ENCODE results near the gene TIE1. TPM values are rescaled to one million over a fixed set of nuclear protein-coding genes. Genes with fewer than 3 reads are reported as not detected.

TIE1 gene
- polyA plus RNA-seq, 4 donors: 0.45 to 27.3 (median 6.2) TPM

GRCh38 chr1:43271186-43272118, 29.3 kb upstream of the TIE1 start:
- H3K36me3 ChIP-seq (ENCODE audit: control insufficient read depth in 3 of 3, insufficient read depth in 2 of 3, low read depth in 1 of 3, low read length in 3 of 3): peaks cover 0 to 17% (median 0%) of the 10 kb centered on the region in 3 donors
- H3K27me3 ChIP-seq (ENCODE audit: control insufficient read depth in 3 of 3, insufficient read depth in 3 of 3, low read length in 3 of 3): no peaks in the 10 kb centered on the region
- FAIRE-seq (no peak), DNase-seq (no peak)
- H3K9me3 ChIP-seq (ENCODE audit: control insufficient read depth in 2 of 2, insufficient read depth in 1 of 2, low read depth in 1 of 2, low read length in 1 of 2): no peaks in the 10 kb centered on the region
- 46 to 69% (median 54%) methylated on average over 12 of the region's 12 CpGs for WGBS, 3 donors
- H3K4me3 ChIP-seq (ENCODE audit: low read depth in 1 of 3, low read length in 3 of 3): peak overlapping the region in 2 of 3 donors; percentile 47 to 55
- H3K4me1 ChIP-seq (ENCODE audit: control insufficient read depth in 3 of 3, insufficient read depth in 2 of 3, low read depth in 1 of 3, low read length in 2 of 3): peaks cover 4 to 44% (median 4%) of the 10 kb centered on the region in 3 donors
- H3K27ac ChIP-seq (ENCODE audit: low read depth in 1 of 3, low read length in 2 of 3): peak overlapping the region; percentile 43 to 84 (median 72)

- WGBS, 3 donors: 80 to 83% (median 81%) methylated on average over 9 of the region's 9 CpGs
- H3K4me1 ChIP-seq (ENCODE audit: control insufficient read depth in 3 of 3, insufficient read depth in 2 of 3, low read depth in 1 of 3, low read length in 2 of 3): peaks cover 4 to 51% (median 11%) of the 10 kb centered on the region in 3 donors
- no peak overlapping the region for H3K4me3 ChIP-seq (ENCODE audit: low read depth in 1 of 3, low read length in 3 of 3)
- no peak overlapping the region for H3K27ac ChIP-seq (ENCODE audit: low read depth in 1 of 3, low read length in 2 of 3)
- H3K9me3 ChIP-seq (ENCODE audit: control insufficient read depth in 2 of 2, insufficient read depth in 1 of 2, low read depth in 1 of 2, low read length in 1 of 2): no peaks in the 10 kb centered on the region
- H3K36me3 ChIP-seq (ENCODE audit: control insufficient read depth in 3 of 3, insufficient read depth in 2 of 3, low read depth in 1 of 3, low read length in 3 of 3): peaks cover 0 to 17% (median 0%) of the 10 kb centered on the region in 3 donors
- DNase-seq (no peak), FAIRE-seq (no peak)
- H3K27me3 ChIP-seq (ENCODE audit: control insufficient read depth in 3 of 3, insufficient read depth in 3 of 3, low read length in 3 of 3): no peaks in the 10 kb centered on the region
Measured at GRCh38 chr1:43272161-43272560, 28.6 kb upstream of the TIE1 start.

GRCh38 chr1:43272576-43273571, 27.9 kb upstream of the TIE1 start:
- Histone ChIP-seq H3K4me1 (ENCODE audit: control insufficient read depth in 3 of 3, insufficient read depth in 2 of 3, low read depth in 1 of 3, low read length in 2 of 3) (peaks cover 3 to 53% (median 12%) of the 10 kb centered on the region in 3 donors), H3K36me3 (ENCODE audit: control insufficient read depth in 3 of 3, insufficient read depth in 2 of 3, low read depth in 1 of 3, low read length in 3 of 3) (peaks cover 0 to 17% (median 0%) of the 10 kb centered on the region in 3 donors), H3K27me3 (ENCODE audit: control insufficient read depth in 3 of 3, insufficient read depth in 3 of 3, low read length in 3 of 3) (no peaks in the 10 kb centered on the region), H3K27ac (ENCODE audit: low read depth in 1 of 3, low read length in 2 of 3) (no peak overlapping the region), H3K4me3 (ENCODE audit: low read depth in 1 of 3, low read length in 3 of 3) (no peak overlapping the region), H3K9me3 (ENCODE audit: control insufficient read depth in 2 of 2, insufficient read depth in 1 of 2, low read depth in 1 of 2, low read length in 1 of 2) (no peaks in the 10 kb centered on the region)
- FAIRE-seq (no peak), DNase-seq (no peak)
- WGBS, 3 donors: 94 to 98% (median 96%) methylated on average over 35 to 46 of the region's 46 CpGs

GRCh38 chr1:43273708-43274107, 27.1 kb upstream of the TIE1 start:
- WGBS, 3 donors: 86 to 95% (median 93%) methylated on average over 7 of the region's 7 CpGs
- H3K4me3 ChIP-seq (ENCODE audit: low read depth in 1 of 3, low read length in 3 of 3): no peak overlapping the region
- H3K9me3 ChIP-seq (ENCODE audit: control insufficient read depth in 2 of 2, insufficient read depth in 1 of 2, low read depth in 1 of 2, low read length in 1 of 2): no peaks in the 10 kb centered on the region
- H3K36me3 ChIP-seq (ENCODE audit: control insufficient read depth in 3 of 3, insufficient read depth in 2 of 3, low read depth in 1 of 3, low read length in 3 of 3): peaks cover 0 to 22% (median 0%) of the 10 kb centered on the region in 3 donors
- H3K4me1 ChIP-seq (ENCODE audit: control insufficient read depth in 3 of 3, insufficient read depth in 2 of 3, low read depth in 1 of 3, low read length in 2 of 3): peaks cover 2 to 52% (median 9%) of the 10 kb centered on the region in 3 donors
- DNase-seq (no peak), FAIRE-seq (no peak)
- H3K27me3 ChIP-seq (ENCODE audit: control insufficient read depth in 3 of 3, insufficient read depth in 3 of 3, low read length in 3 of 3): no peaks in the 10 kb centered on the region
- peak overlapping the region in 2 of 3 donors; percentile 25 to 42 for H3K27ac ChIP-seq (ENCODE audit: low read depth in 1 of 3, low read length in 2 of 3)

GRCh38 chr1:43274125-43274803, 26.5 kb upstream of the TIE1 start:
- H3K27ac ChIP-seq (ENCODE audit: low read depth in 1 of 3, low read length in 2 of 3): peak overlapping the region; percentile 25 to 55 (median 42)

GRCh38 chr1:43274804-43275180, 26.0 kb upstream of the TIE1 start:
- Histone ChIP-seq H3K9me3 (ENCODE audit: control insufficient read depth in 2 of 2, insufficient read depth in 1 of 2, low read depth in 1 of 2, low read length in 1 of 2) (no peaks in the 10 kb centered on the region), H3K4me1 (ENCODE audit: control insufficient read depth in 3 of 3, insufficient read depth in 2 of 3, low read depth in 1 of 3, low read length in 2 of 3) (peaks cover 0 to 48% (median 12%) of the 10 kb centered on the region in 3 donors), H3K27ac (ENCODE audit: low read depth in 1 of 3, low read length in 2 of 3) (peak overlapping the region; percentile 9 to 42 (median 14)), H3K27me3 (ENCODE audit: control insufficient read depth in 3 of 3, insufficient read depth in 3 of 3, low read length in 3 of 3) (no peaks in the 10 kb centered on the region), H3K4me3 (ENCODE audit: low read depth in 1 of 3, low read length in 3 of 3) (no peak overlapping the region), H3K36me3 (ENCODE audit: control insufficient read depth in 3 of 3, insufficient read depth in 2 of 3, low read depth in 1 of 3, low read length in 3 of 3) (peaks cover 0 to 32% (median 0%) of the 10 kb centered on the region in 3 donors)
- FAIRE-seq (no peak), DNase-seq (no peak)
- WGBS, 3 donors: 63 to 90% (median 72%) methylated on average over 8 of the region's 8 CpGs

More at GRCh38 chr1:43274125-43274803, 26.5 kb upstream of the TIE1 start:
- H3K4me3 ChIP-seq (ENCODE audit: low read depth in 1 of 3, low read length in 3 of 3): no peak overlapping the region
- peak; percentile 59 to 82 for DNase-seq
- H3K4me1 ChIP-seq (ENCODE audit: control insufficient read depth in 3 of 3, insufficient read depth in 2 of 3, low read depth in 1 of 3, low read length in 2 of 3): peaks cover 0 to 52% (median 9%) of the 10 kb centered on the region in 3 donors
- peaks cover 0 to 27% (median 0%) of the 10 kb centered on the region in 3 donors for H3K36me3 ChIP-seq (ENCODE audit: control insufficient read depth in 3 of 3, insufficient read depth in 2 of 3, low read depth in 1 of 3, low read length in 3 of 3)
- no peak for FAIRE-seq
- no peaks in the 10 kb centered on the region for H3K27me3 ChIP-seq (ENCODE audit: control insufficient read depth in 3 of 3, insufficient read depth in 3 of 3, low read length in 3 of 3)
- 35 to 47% (median 36%) methylated on average over 11 of the region's 11 CpGs for WGBS, 3 donors
- H3K9me3 ChIP-seq (ENCODE audit: control insufficient read depth in 2 of 2, insufficient read depth in 1 of 2, low read depth in 1 of 2, low read length in 1 of 2): no peaks in the 10 kb centered on the region

GRCh38 chr1:43275826-43276620, 24.8 kb upstream of the TIE1 start:
- FAIRE-seq: no peak
- Histone ChIP-seq H3K4me1 (ENCODE audit: control insufficient read depth in 3 of 3, insufficient read depth in 2 of 3, low read depth in 1 of 3, low read length in 2 of 3) (peaks cover 0 to 40% (median 12%) of the 10 kb centered on the region in 3 donors), H3K27ac (ENCODE audit: low read depth in 1 of 3, low read length in 2 of 3) (no peak overlapping the region), H3K4me3 (ENCODE audit: low read depth in 1 of 3, low read length in 3 of 3) (no peak overlapping the region), H3K27me3 (ENCODE audit: control insufficient read depth in 3 of 3, insufficient read depth in 3 of 3, low read length in 3 of 3) (no peaks in the 10 kb centered on the region), H3K9me3 (ENCODE audit: control insufficient read depth in 2 of 2, insufficient read depth in 1 of 2, low read depth in 1 of 2, low read length in 1 of 2) (no peaks in the 10 kb centered on the region), H3K36me3 (ENCODE audit: control insufficient read depth in 3 of 3, insufficient read depth in 2 of 3, low read depth in 1 of 3, low read length in 3 of 3) (peaks cover 0 to 42% (median 0%) of the 10 kb centered on the region in 3 donors)
- no peak for DNase-seq
- 78 to 85% (median 79%) methylated on average over 12 of the region's 12 CpGs for WGBS, 3 donors

Measured in small intestine (tissue), 7 donors.